Activated CD4-positive, alpha-beta memory T cell treated with anti-CD3 and anti-CD28 coated beads, Interleukin-2, amount 10 ng/mL, durations not matched to agents 7 days and 5 days (primary cell): ENCODE results near the gene RIC8B. TPM values are rescaled to one million over a fixed set of nuclear protein-coding genes. Genes with fewer than 3 reads are reported as not detected.
A peak's percentile ranks its signal among the peaks of the same experiment; 100 is the strongest.

ENCODE experiments used
- CTCF ChIA-PET: fragments of 350-600 bp; sonication (Branson Sonifier 250); formaldehyde crosslinking; loops from one replicate; lab custom pipeline; 2021; ENCODE audit warnings: antibody characterized with exemption, inconsistent platforms; lab: Charles Lee
- POLR2A ChIA-PET: fragments of 350-600 bp; sonication (Branson Sonifier 250); formaldehyde crosslinking; loops from one replicate; lab custom pipeline; 2021; ENCODE audit warnings: antibody characterized with exemption; lab: Charles Lee
- DNase-seq: peaks from one replicate; pipeline ENCODE4 v3.0.0-alpha.2; 2020
- H3K27ac Mint-ChIP-seq: one replicate; pipeline ENCODE4 v1.8.0; 2021; ENCODE audit warnings: mild to moderate bottlenecking, mixed read lengths
- H3K27me3 Mint-ChIP-seq: one replicate; pipeline ENCODE4 v1.8.0; 2021; ENCODE audit warnings: mixed read lengths
- H3K36me3 Mint-ChIP-seq: one replicate; pipeline ENCODE4 v1.8.0; 2021; ENCODE audit warnings: low read depth, mixed read lengths
- H3K4me1 Mint-ChIP-seq: one replicate; pipeline ENCODE4 v1.8.0; 2021; ENCODE audit warnings: mixed read lengths
- H3K4me3 Mint-ChIP-seq: one replicate; pipeline ENCODE4 v1.8.0; 2021; ENCODE audit warnings: mild to moderate bottlenecking, mixed read lengths
- H3K9me3 Mint-ChIP-seq: one replicate; pipeline ENCODE4 v1.8.0; 2021; ENCODE audit warnings: mixed read lengths
- total RNA-seq, 2 experiments: library from RNA; stranded (reverse); gene quantifications; one replicate each; pipeline ENCODE4 v1.2.3, GENCODE V29; 2021

RIC8B gene
- total RNA-seq, 2 experiments from 2014 or later: 9.1 to 11.6 TPM

- Mint-ChIP-seq H3K9me3 (no peaks in the 10 kb centered on the region), H3K27ac (no peak overlapping the region), H3K36me3 (no peaks in the 10 kb centered on the region), H3K27me3 (peaks cover 5% of the 10 kb centered on the region), H3K4me1 (peaks cover 18% of the 10 kb centered on the region), H3K4me3 (no peak overlapping the region)
- DNase-seq: no peak
- ChIA-PET CTCF (no interaction called here), POLR2A (no interaction called here)
These were observed 29.9 kb upstream of the RIC8B start for GRCh38 chr12:106744600-106744999.

- no peaks in the 10 kb centered on the region for H3K36me3 Mint-ChIP-seq
- DNase-seq: no peak
- peaks cover 21% of the 10 kb centered on the region for H3K4me1 Mint-ChIP-seq
- POLR2A ChIA-PET: no interaction called here
- no peak overlapping the region for H3K4me3 Mint-ChIP-seq
- H3K9me3 Mint-ChIP-seq: no peaks in the 10 kb centered on the region
- no peak overlapping the region for H3K27ac Mint-ChIP-seq
- CTCF ChIA-PET: no interaction called here
- H3K27me3 Mint-ChIP-seq: peaks cover 5% of the 10 kb centered on the region
These were observed 29.2 kb upstream of the RIC8B start for GRCh38 chr12:106745181-106745745.

GRCh38 chr12:106747973-106748436, 26.5 kb upstream of the RIC8B start:
- Mint-ChIP-seq H3K36me3 (peaks cover 7% of the 10 kb centered on the region), H3K27me3 (peaks cover 5% of the 10 kb centered on the region), H3K4me3 (no peak overlapping the region), H3K9me3 (peaks cover 8% of the 10 kb centered on the region), H3K27ac (peak overlapping the region; percentile 70), H3K4me1 (peaks cover 28% of the 10 kb centered on the region)
- POLR2A ChIA-PET: interaction anchor here (0.5 to 1.2 kb wide), 3 partner anchors 8 to 33 kb away, joined by 3 read pairs; no protein-coding TSS in a partner anchor
- no peak for DNase-seq
- CTCF ChIA-PET: interaction anchor here (0.6 to 1.0 kb wide), 4 partner anchors 24 to 170 kb away, joined by 3 to 6 read pairs (median 4); no protein-coding TSS in a partner anchor

DNA sequence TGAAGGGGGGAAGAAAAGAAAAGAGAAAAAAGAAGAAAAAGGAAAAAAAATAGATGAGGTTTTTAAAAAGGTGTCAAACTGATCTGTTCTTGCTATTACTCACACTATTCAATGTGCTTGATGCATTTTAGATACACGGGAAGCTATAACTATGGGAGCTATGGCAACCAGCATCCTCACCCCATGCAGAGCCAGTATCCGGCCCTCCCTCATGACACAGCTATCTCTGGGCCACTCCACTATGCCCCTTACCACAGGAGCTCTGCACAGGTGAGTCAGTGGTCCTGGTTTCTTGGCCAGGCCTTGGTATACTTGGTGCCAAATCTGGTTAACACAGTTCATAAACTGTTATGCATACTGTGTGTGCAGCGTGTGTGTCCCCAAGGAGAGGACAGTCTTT, 24.0 kb upstream of the RIC8B start:
- Mint-ChIP-seq H3K27ac (no peak overlapping the region), H3K9me3 (peaks cover 8% of the 10 kb centered on the region), H3K4me3 (no peak overlapping the region), H3K36me3 (peaks cover 7% of the 10 kb centered on the region), H3K4me1 (peaks cover 43% of the 10 kb centered on the region), H3K27me3 (no peaks in the 10 kb centered on the region)
- CTCF ChIA-PET: no interaction called here
- DNase-seq: no peak
- POLR2A ChIA-PET: no interaction called here

- POLR2A ChIA-PET: interaction anchor here (0.6 to 1.1 kb wide), 3 partner anchors 14 to 17 kb away, joined by 3 read pairs; no protein-coding TSS in a partner anchor
- peaks cover 26% of the 10 kb centered on the region for H3K4me1 Mint-ChIP-seq
- no peaks in the 10 kb centered on the region for H3K27me3 Mint-ChIP-seq
- H3K36me3 Mint-ChIP-seq: peaks cover 7% of the 10 kb centered on the region
- CTCF ChIA-PET: no interaction called here
- peaks cover 8% of the 10 kb centered on the region for H3K9me3 Mint-ChIP-seq
- peak; percentile 71 for DNase-seq
- no peak overlapping the region for H3K4me3 Mint-ChIP-seq
- H3K27ac Mint-ChIP-seq: peak overlapping the region; percentile 75
These were observed 21.0 kb upstream of the RIC8B start for GRCh38 chr12:106753526-106753925.

GRCh38 chr12:106754331-106754730, 20.2 kb upstream of the RIC8B start:
- H3K27ac Mint-ChIP-seq: no peak overlapping the region
- CTCF ChIA-PET: no interaction called here
- peaks cover 7% of the 10 kb centered on the region for H3K36me3 Mint-ChIP-seq
- POLR2A ChIA-PET: interaction anchor here (0.6 kb wide), 1 partner anchor 13 kb away, joined by 3 read pairs; no protein-coding TSS in a partner anchor
- peaks cover 25% of the 10 kb centered on the region for H3K4me1 Mint-ChIP-seq
- peaks cover 8% of the 10 kb centered on the region for H3K9me3 Mint-ChIP-seq
- no peaks in the 10 kb centered on the region for H3K27me3 Mint-ChIP-seq
- H3K4me3 Mint-ChIP-seq: no peak overlapping the region
- no peak for DNase-seq

DNA sequence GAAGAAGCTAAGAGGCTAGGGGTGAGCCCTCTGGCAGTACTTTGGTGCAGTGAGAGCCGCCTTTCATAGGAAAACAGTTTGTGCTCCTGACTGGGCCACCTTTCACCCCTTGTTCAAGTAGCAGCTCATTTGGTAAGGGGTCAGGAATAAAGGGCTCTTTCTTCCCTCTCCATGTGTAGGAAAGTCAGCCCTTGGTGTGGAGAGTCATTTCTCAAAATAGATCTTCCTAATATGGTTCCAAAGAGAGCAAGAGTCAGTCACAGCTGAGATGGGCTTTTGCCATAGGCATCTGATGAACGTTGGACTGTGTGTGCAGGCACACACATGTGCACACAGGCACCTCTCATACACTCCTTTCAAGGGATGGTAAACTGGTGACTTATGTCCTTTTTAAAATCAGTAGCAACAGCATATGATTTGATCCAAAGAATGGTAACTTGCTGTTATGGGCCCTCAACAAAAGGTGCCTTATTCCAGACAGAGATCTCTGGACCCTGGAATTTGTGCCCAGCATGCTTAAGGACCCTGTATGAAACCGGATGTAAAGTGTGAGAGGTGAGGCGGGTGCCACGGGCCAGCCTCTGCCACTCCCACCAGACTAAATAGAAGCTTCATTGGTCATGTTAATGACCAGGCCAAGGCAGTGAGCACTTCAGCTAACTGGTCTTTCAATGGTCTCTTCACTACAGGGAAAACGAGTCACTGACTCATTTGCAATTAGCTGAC, 16.7 kb upstream of the RIC8B start:
- ChIA-PET CTCF (no interaction called here), POLR2A (interaction anchor here (2.4 kb wide), 1 partner anchor 17 kb away, joined by 10 read pairs; the partner anchor contains the start of gene RIC8B)
- H3K27me3 Mint-ChIP-seq: no peaks in the 10 kb centered on the region
- no peak overlapping the region for H3K27ac Mint-ChIP-seq
- no peak for DNase-seq
- no peak overlapping the region for H3K4me3 Mint-ChIP-seq
- peaks cover 1% of the 10 kb centered on the region for H3K9me3 Mint-ChIP-seq
- peaks cover 1% of the 10 kb centered on the region for H3K36me3 Mint-ChIP-seq
- H3K4me1 Mint-ChIP-seq: peaks cover 28% of the 10 kb centered on the region

DNA sequence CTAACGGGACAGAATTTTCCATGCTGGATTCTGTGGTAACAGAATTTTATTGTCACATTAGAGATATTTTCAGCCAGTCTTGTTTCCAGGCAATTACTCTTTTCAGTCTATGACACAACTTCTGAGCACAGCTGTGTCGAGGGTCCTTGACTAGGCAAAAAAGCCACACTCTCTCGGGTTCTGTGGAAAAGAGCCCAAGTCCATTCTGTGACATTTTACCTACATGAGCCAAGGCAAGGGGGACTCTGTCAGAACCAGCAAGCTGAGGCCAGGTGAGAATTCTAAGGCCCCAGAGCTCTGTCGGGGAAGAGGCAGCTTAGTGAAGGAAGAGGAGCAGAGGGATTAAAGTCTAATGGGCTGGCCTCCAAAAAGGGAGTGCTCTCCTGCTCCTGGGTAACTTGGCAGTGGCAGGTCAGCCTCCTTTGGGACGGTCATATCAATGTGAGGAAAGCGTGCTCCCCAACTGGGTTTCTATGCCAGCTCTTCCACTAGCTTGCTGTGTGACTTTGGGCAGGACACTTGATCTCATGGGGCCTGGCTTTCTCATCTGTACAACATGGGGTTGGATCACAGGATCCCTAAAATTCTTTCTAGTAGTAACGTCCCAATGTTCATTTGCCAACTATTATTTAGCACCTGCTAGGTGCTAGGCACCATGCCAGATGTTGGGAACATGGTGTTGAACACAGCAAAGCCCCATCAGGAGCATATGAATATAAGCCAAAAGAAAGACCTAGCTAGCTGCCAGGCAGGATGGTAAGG, 16.0 kb upstream of the RIC8B start:
- H3K4me1 Mint-ChIP-seq: peaks cover 20% of the 10 kb centered on the region
- H3K36me3 Mint-ChIP-seq: no peaks in the 10 kb centered on the region
- no peaks in the 10 kb centered on the region for H3K27me3 Mint-ChIP-seq
- no peak overlapping the region for H3K27ac Mint-ChIP-seq
- H3K4me3 Mint-ChIP-seq: no peak overlapping the region
- H3K9me3 Mint-ChIP-seq: no peaks in the 10 kb centered on the region
- CTCF ChIA-PET: no interaction called here
- POLR2A ChIA-PET: interaction anchor here (2.4 kb wide), 1 partner anchor 16 kb away, joined by 10 read pairs; the partner anchor contains the start of gene RIC8B
- no peak for DNase-seq

DNA sequence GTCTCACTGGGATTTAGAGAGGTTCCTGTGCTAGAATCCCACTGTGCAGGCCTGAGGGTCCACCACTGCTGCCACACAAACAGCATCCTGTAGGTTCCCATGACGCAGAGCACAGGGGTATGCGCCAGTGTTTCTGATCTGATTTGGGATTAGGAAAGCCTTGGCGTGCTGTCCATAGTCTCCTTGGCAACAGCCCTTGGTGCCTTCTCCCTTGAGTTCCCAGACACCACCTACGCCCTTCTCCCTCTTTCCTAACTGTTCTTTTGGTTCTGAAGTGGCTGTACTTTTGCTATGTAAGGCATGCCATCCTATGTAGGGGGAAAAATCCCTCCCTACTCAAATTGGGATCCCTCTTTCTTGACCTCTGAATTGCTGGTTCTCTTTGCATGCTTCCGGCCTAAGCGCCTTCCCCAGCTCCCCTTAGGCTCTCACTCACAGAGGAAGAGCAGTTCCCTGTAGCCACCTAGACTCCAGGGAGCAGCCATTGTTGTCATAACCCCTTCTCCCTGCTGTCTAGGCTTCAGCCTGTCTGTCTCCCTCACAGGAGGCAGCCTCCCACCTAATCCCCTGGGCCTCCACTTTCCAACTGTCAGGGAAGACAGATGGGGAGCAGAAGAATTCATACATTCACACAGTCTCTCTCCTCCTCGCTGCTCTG, 14.8 kb upstream of the RIC8B start:
- H3K27ac Mint-ChIP-seq: peak overlapping the region; percentile 67
- DNase-seq: no peak
- CTCF ChIA-PET: interaction anchor here (1.7 kb wide), 1 partner anchor 13 kb away, joined by 9 read pairs; no protein-coding TSS in a partner anchor
- no peaks in the 10 kb centered on the region for H3K36me3 Mint-ChIP-seq
- no peaks in the 10 kb centered on the region for H3K27me3 Mint-ChIP-seq
- H3K4me3 Mint-ChIP-seq: peak overlapping the region; percentile 12
- POLR2A ChIA-PET: interaction anchor here (0.8 to 2.4 kb wide), 2 partner anchors 12 to 15 kb away, joined by 3 to 10 read pairs; partner anchors contain the start of gene RIC8B
- peaks cover 11% of the 10 kb centered on the region for H3K4me1 Mint-ChIP-seq
- H3K9me3 Mint-ChIP-seq: no peaks in the 10 kb centered on the region

DNA sequence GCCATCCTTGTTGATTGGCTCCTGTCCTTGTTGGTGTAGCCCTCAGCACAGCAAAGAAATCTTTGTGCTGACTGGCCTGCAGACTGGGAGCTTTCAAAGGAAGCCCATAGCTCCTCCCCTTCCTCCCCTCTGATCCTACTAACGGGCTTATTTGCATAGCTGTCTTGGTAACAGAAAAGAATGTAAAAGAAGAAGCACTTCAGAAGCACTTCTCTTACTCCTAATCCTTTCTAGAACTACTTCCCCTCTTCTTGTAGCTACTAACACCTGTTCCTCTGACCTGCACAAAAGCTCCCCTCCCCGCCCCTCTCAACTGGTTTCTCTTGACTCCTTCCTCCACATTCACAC, 14.3 kb upstream of the RIC8B start:
- H3K4me3 Mint-ChIP-seq: peak overlapping the region; percentile 12
- H3K27ac Mint-ChIP-seq: peak overlapping the region; percentile 67
- DNase-seq: no peak
- H3K9me3 Mint-ChIP-seq: no peaks in the 10 kb centered on the region
- peaks cover 11% of the 10 kb centered on the region for H3K4me1 Mint-ChIP-seq
- no peaks in the 10 kb centered on the region for H3K36me3 Mint-ChIP-seq
- CTCF ChIA-PET: interaction anchor here (1.7 kb wide), 1 partner anchor 13 kb away, joined by 9 read pairs; no protein-coding TSS in a partner anchor
- no peaks in the 10 kb centered on the region for H3K27me3 Mint-ChIP-seq
- POLR2A ChIA-PET: interaction anchor here (0.8 to 2.4 kb wide), 2 partner anchors 12 to 14 kb away, joined by 3 to 10 read pairs; partner anchors contain the start of gene RIC8B

DNA sequence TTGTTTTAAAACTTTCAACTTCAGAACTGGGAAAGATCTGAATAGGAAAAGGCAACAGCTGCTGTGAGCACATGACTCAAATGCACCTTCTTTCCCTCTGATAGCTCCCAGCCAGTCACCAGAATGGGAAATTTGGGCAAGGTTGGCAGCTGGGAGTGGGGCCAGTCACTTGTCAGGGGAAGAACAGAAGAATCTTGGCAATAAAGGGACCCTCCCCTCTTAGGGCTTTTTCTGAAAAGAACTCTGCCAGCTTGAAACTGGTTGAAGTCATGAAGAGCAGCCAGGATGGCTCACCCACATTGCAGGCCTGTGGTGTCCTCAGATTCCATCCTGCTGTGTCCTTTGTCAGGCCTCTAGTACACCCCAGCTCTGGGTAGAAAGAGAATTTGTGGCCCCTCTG, 10.3 kb upstream of the RIC8B start:
- no peak overlapping the region for H3K27ac Mint-ChIP-seq
- CTCF ChIA-PET: no interaction called here
- DNase-seq: no peak
- peaks cover 11% of the 10 kb centered on the region for H3K27me3 Mint-ChIP-seq
- POLR2A ChIA-PET: no interaction called here
- H3K36me3 Mint-ChIP-seq: no peaks in the 10 kb centered on the region
- H3K4me3 Mint-ChIP-seq: no peak overlapping the region
- H3K4me1 Mint-ChIP-seq: peaks cover 15% of the 10 kb centered on the region
- no peaks in the 10 kb centered on the region for H3K9me3 Mint-ChIP-seq

DNA sequence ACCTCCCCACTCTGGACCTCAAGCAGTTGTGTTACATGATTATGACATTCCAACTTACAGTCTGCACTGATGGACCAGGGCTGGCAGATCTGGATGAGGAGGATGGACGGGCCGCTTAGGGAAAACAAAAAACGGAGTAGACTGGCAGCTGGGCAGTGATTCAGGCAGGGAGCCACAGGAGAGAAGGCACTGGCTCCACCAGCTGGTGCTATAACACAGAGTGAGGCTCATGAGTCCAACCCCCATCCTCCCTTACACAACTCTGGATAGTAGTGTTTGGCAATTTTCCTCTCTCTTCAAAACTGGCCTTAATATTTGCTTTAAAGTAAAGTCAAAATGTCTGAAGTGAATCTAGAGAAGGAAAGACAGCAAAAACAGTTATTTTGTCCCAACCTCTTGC, 9.7 kb upstream of the RIC8B start:
- H3K9me3 Mint-ChIP-seq: no peaks in the 10 kb centered on the region

More for the DNA sequence above, 9.7 kb upstream of the RIC8B start:
- ChIA-PET POLR2A (no interaction called here), CTCF (no interaction called here)
- no peak overlapping the region for H3K4me3 Mint-ChIP-seq
- no peak overlapping the region for H3K27ac Mint-ChIP-seq
- H3K36me3 Mint-ChIP-seq: no peaks in the 10 kb centered on the region
- no peak for DNase-seq
- peaks cover 14% of the 10 kb centered on the region for H3K4me1 Mint-ChIP-seq
- H3K27me3 Mint-ChIP-seq: peaks cover 11% of the 10 kb centered on the region
